ENCODE measurements around the gene KRTAP27-1. TPM values are rescaled to one million over a fixed set of nuclear protein-coding genes. Genes with fewer than 3 reads are reported as not detected.

Gene KRTAP27-1
- total RNA-seq, 4 donors from 2014 or later = not detected

DNA sequence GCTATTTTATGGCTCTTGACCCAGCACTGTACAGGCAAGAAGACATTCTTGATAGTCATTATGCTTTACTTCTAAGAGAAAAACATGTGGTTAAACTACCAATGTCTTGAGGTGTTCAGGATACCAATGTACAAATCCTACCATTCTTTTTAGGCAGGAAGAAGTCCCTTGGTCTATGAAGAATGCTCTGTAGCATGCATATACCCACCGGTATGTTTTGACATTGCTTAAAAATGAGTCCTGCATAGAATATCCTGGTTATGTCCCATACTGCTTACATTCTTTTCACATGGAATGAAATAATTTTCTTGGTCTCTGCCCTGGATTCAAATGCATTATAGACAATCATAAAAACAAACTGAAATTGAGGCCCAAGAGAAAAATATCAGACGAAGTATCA lies 4.8 kb downstream of the KRTAP27-1 start:
- DNase-seq = no peak
- Histone ChIP-seq H3K27ac (no peak overlapping the region), H3K36me3 (no peaks in the 10 kb centered on the region), H3K4me1 (no peaks in the 10 kb centered on the region), H3K9me3 (no peaks in the 10 kb centered on the region), H3K4me3 (replicated peaks in 1 of 3) (no peak overlapping the region), H3K27me3 (no peaks in the 10 kb centered on the region)
- intact Hi-C loops (cut with DNase I) = no loop called here
- 88 to 93% methylated on average over 2 of the region's 2 CpGs for WGBS, 2 donors
- TF ChIP-seq, protein P1, sequence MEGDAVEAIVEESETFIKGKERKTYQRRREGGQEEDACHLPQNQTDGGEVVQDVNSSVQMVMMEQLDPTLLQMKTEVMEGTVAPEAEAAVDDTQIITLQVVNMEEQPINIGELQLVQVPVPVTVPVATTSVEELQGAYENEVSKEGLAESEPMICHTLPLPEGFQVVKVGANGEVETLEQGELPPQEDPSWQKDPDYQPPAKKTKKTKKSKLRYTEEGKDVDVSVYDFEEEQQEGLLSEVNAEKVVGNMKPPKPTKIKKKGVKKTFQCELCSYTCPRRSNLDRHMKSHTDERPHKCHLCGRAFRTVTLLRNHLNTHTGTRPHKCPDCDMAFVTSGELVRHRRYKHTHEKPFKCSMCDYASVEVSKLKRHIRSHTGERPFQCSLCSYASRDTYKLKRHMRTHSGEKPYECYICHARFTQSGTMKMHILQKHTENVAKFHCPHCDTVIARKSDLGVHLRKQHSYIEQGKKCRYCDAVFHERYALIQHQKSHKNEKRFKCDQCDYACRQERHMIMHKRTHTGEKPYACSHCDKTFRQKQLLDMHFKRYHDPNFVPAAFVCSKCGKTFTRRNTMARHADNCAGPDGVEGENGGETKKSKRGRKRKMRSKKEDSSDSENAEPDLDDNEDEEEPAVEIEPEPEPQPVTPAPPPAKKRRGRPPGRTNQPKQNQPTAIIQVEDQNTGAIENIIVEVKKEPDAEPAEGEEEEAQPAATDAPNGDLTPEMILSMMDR (IDR thresholded peaks at IDR 0.05) = no peak
- TF ChIP-seq POLR2A (IDR thresholded peaks at IDR 0.05) = no peak

DNA sequence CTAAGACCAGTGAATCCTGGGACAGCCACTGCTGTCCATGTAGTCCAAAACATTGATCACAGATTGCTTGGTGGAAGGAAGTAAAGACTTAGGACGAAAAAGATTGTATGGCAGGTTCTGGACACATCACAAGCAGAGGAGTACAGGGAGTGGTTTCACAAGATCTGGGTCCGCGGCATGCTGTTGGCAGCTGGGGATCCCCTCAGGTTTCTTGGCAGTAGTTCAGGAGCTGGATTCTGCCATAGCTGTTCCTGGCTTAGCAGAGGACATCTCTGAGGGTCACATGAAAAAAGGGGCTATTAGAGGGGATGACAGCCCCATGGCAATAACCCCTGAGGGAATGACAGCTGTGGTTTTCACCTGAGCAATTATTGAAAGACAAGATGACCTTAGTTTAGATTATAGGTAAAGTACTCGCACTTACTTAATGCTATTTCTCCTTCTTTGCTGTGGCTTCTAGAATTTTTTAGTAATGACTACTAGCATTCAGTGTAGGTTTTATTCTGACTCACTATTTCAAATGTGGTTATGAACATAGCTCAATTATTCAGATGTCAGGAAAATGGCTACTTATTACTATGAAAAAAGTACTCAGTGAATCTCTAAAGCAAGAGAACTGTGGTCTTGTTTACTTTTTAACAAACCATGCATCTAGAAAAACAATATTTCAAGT lies 8.2 kb downstream of the KRTAP27-1 start:
- Histone ChIP-seq H3K27ac (no peak overlapping the region), H3K9me3 (no peaks in the 10 kb centered on the region), H3K4me3 (replicated peaks in 1 of 3) (no peak overlapping the region), H3K4me1 (no peaks in the 10 kb centered on the region), H3K27me3 (no peaks in the 10 kb centered on the region), H3K36me3 (no peaks in the 10 kb centered on the region)
- DNase-seq = no peak
- WGBS, 2 donors = 81 to 93% methylated on average over 4 of the region's 4 CpGs
- no peak for TF ChIP-seq POLR2A (IDR thresholded peaks at IDR 0.05)
- TF ChIP-seq, protein P1 (IDR thresholded peaks at IDR 0.05) = no peak
- intact Hi-C loops (cut with DNase I) = no loop called here

DNA sequence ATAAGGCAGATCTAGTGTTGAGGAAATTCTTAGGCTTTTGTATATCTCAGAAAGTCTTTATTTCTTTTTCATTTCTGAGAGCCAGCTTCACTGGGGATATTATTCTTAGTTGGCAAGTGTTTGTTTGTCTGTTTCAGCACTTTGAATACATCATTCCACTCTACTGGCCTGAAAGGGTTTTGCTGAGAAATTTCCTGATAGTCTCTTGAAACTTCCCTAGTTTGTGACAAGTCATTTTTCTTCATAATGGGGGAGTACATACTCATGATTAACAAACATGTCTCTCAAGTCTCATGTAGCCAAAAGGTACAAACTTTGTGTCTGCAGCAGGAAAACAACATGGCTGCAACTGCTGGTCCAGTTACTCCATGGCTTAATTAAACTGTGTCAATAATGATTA lies 11.1 kb downstream of the KRTAP27-1 start:
- no peak overlapping the region for H3K27ac ChIP-seq
- no peaks in the 10 kb centered on the region for H3K9me3 ChIP-seq
- no peak for TF ChIP-seq POLR2A (IDR thresholded peaks at IDR 0.05)
- TF ChIP-seq, protein P1 (IDR thresholded peaks at IDR 0.05) = no peak
- no peaks in the 10 kb centered on the region for H3K36me3 ChIP-seq
- no peaks in the 10 kb centered on the region for H3K4me1 ChIP-seq
- DNase-seq = no peak
- no peaks in the 10 kb centered on the region for H3K27me3 ChIP-seq
- intact Hi-C loops (cut with DNase I) = no loop called here
- H3K4me3 ChIP-seq (replicated peaks in 1 of 3) = no peak overlapping the region

DNA sequence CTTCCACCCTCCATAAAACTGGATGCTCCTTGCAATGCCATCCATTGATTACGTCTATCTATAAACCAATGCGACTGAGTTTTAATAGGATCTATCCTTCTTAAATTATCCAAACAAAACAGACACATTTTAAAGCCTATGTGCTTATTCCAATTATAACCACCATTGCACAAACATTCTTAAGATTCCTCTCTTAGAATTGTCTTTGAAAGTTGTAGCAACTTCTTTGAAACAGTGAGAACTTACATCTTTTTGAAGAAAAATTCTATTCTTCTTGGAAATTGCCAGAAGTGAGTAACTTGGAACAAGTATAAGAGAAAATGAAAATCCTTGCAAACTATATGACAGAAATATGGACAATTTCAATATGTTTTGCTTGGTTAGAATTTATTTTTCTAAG lies 17.3 kb downstream of the KRTAP27-1 start, which contains the start of gene KRTAP26-1:
KRTAP26-1 (minus strand) TSS at position 101 of the 400 bp plus-strand sequence. CDS start 280 bp downstream, outside the sequence.
- Histone ChIP-seq H3K9me3 (no peaks in the 10 kb centered on the region), H3K4me1 (no peaks in the 10 kb centered on the region), H3K27me3 (no peaks in the 10 kb centered on the region), H3K27ac (no peak within 1 kb of the TSS), H3K36me3 (no peaks in the 10 kb centered on the region), H3K4me3 (replicated peaks in 1 of 3) (no peak within 1 kb of the TSS)
- intact Hi-C loops (cut with DNase I) = no loop called here
- TF ChIP-seq, protein P1 (IDR thresholded peaks at IDR 0.05) = no peak
- no peak for TF ChIP-seq POLR2A (IDR thresholded peaks at IDR 0.05)
- no peak for DNase-seq
- 88 to 95% methylated on average over 2 of the region's 2 CpGs for WGBS, 2 donors

DNA sequence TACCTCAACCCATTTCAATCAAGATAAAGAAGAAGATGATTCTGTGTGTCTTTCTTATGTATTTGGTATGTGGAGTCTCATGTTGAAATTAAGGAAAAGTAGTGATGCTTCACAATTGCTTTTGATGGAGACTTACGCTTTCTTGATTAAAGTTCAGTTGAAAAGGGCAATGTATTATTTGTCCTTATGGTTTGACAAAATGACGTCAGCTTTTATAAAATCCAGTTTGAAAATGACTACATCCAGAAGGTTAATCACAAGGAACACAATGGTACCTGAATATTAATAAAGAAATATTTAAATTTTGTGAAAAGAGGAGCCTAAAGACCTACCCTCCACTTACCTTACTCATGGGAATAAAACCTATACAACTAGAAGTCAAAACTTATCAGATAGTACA lies 21.8 kb downstream of the KRTAP27-1 start:
- WGBS, 2 donors = 91 to 94% methylated on average over 2 of the region's 2 CpGs
- H3K4me1 ChIP-seq = no peaks in the 10 kb centered on the region
- no peaks in the 10 kb centered on the region for H3K36me3 ChIP-seq
- intact Hi-C loops (cut with DNase I) = no loop called here
- no peak overlapping the region for H3K27ac ChIP-seq
- DNase-seq = no peak
- H3K27me3 ChIP-seq = no peaks in the 10 kb centered on the region
- TF ChIP-seq, protein P1 (IDR thresholded peaks at IDR 0.05) = no peak
- no peak for TF ChIP-seq POLR2A (IDR thresholded peaks at IDR 0.05)
- H3K9me3 ChIP-seq = no peaks in the 10 kb centered on the region
- no peak overlapping the region for H3K4me3 ChIP-seq (replicated peaks in 1 of 3)

Data from thyroid gland (tissue), 4 donors.